HUES6 (cell line): ENCODE data around the gene MOSPD2.
A peak's percentile ranks its signal among the peaks of the same experiment; 100 is the strongest.

ENCODE experiments used
- H3K27ac ChIP-seq: 2 replicates; pipeline ENCODE4 v1.7.0; 2013; ENCODE audit warnings: low read depth, mild to moderate bottlenecking, low read length, inconsistent platforms
- H3K27me3 ChIP-seq: 2 replicates; pipeline ENCODE4 v1.6.1; 2013; ENCODE audit warnings: low read length; ENCODE audit not compliant: control insufficient read depth, insufficient read depth
- H3K36me3 ChIP-seq: 2 replicates; pipeline ENCODE4 v1.6.1; 2013; ENCODE audit warnings: low read length; ENCODE audit not compliant: control insufficient read depth, insufficient read depth
- H3K4me1 ChIP-seq: 2 replicates; pipeline ENCODE4 v1.6.1; 2013; ENCODE audit warnings: low read length; ENCODE audit not compliant: control insufficient read depth, insufficient read depth
- H3K4me3 ChIP-seq: 2 replicates; pipeline ENCODE4 v1.5.1; 2013; ENCODE audit warnings: low read depth, low read length
- H3K9ac ChIP-seq: one replicate; pipeline ENCODE4 v1.6.1; 2013; ENCODE audit warnings: mild to moderate bottlenecking, low read length
- H3K9me3 ChIP-seq: 2 replicates; pipeline ENCODE4 v1.6.1; 2013; ENCODE audit warnings: low read depth, low read length; ENCODE audit not compliant: control insufficient read depth, insufficient read depth

MOSPD2 gene

DNA sequence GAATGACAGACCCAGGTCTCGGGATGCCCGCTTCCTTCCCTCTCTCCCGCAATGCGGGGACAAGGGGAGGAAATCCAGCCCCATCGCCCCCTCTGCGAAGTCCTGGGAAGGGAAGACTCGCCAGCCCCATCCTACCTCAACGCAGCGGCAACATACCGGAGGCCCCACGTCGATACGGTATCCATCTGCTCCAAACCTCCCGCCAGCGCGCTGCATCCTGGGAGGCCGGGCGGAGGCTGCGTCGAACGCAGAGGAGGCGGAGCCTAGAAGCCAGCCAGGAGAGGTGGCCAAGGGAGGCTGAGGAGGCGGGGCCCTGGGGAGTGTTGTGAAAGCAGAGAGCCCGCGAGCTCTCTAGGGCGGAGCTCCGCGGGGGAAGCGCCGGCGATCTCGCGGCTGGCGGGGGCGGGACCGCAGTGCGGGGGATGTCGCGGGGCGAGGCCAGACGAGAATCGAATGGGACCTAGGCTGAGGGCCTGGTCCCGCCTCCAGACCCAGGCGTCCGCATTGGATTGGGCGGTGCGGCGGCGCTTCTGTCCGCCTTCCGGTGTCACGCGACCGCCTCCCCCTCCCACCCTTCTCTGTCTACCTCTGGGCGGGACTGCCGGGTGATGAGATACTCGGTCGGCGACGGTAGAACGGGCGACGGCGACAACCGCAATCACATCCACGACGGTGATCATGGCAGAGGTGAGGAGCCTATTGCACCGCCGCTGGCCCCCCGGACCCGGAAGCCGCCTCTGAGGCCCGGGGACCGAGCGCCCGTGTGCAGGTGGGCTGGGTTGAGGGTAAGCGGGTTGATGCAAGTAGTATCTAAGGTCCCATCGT is at the start of gene MOSPD2, which contains the start of gene FANCB:
Gene MOSPD2, plus strand, starts transcription at position 571 of the 825 bp plus-strand sequence. Its CDS starts 108 bp downstream, at position 679.
Gene FANCB, minus strand, starts transcription at position 219 of the 825 bp plus-strand sequence. CDS start 7,559 bp downstream, outside the sequence.
- no peaks in the 10 kb centered on the region; the same call in 1 of the 2 replicates for H3K27me3 ChIP-seq
- H3K4me1 ChIP-seq: peaks cover 6% of the 10 kb centered on the region; the same call in 1 of the 2 replicates
- peak within 1 kb of the TSS; percentile 56; the same call in 1 of the 2 replicates for H3K27ac ChIP-seq
- H3K9me3 ChIP-seq: no peaks in the 10 kb centered on the region; the same call in 1 of the 2 replicates
- peak within 1 kb of the TSS; percentile 91 for H3K9ac ChIP-seq
- H3K4me3 ChIP-seq: peak within 1 kb of the TSS; percentile 99
- peaks cover 19% of the 10 kb centered on the region for H3K36me3 ChIP-seq

DNA sequence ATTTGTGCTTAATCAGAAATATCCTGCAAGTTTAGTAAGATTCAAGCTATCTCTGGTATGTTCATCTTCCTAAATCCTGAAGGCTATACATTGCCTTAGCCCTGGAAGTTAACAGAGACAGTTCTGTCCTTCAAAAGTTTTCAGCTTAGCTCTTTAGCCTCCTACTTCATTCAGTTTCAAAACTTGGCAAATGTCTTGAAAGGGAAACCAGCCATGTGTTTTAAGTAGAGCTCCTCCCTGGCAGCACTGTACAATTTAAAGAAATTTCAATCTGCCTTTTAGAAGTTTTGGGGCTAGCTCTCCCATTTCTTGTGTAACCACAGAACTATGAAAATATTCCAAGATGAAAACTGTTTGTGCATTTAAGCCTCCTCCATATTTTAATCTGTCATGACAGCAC is 47.4 kb upstream of the MOSPD2 start:
- no peaks in the 10 kb centered on the region; the same call in 1 of the 2 replicates for H3K27me3 ChIP-seq
- no peak overlapping the region for H3K9ac ChIP-seq
- H3K27ac ChIP-seq: no peak overlapping the region
- H3K9me3 ChIP-seq: peaks cover 6% of the 10 kb centered on the region; the same call in 1 of the 2 replicates
- no peak overlapping the region for H3K4me3 ChIP-seq
- H3K36me3 ChIP-seq: peaks cover 5% of the 10 kb centered on the region; the same call in 1 of the 2 replicates
- H3K4me1 ChIP-seq: no peaks in the 10 kb centered on the region

DNA sequence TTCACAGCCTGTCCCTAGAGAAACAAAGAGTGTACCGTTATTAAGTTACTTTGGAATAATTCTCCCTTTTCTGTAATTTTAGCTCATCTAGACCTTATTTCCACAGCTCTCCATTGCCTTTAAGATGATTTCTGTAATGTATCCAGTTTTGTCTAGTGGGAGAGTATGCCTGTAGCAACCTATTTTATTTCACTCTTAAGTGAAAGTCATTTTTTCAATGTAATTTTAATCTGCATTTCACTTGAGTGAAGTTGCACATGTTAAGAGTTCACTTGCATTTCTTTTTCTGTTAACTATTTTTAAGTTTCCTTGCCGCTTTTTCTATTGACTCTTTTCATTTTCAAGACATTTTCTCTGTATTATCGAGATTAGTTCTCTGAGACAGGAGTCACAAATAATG is 46.9 kb upstream of the MOSPD2 start:
- H3K27me3 ChIP-seq: no peaks in the 10 kb centered on the region; the same call in 1 of the 2 replicates
- H3K9ac ChIP-seq: no peak overlapping the region
- peaks cover 6% of the 10 kb centered on the region; the same call in 1 of the 2 replicates for H3K9me3 ChIP-seq
- no peaks in the 10 kb centered on the region for H3K4me1 ChIP-seq
- no peak overlapping the region for H3K27ac ChIP-seq
- peaks cover 5% of the 10 kb centered on the region; the same call in 1 of the 2 replicates for H3K36me3 ChIP-seq
- no peak overlapping the region for H3K4me3 ChIP-seq

DNA sequence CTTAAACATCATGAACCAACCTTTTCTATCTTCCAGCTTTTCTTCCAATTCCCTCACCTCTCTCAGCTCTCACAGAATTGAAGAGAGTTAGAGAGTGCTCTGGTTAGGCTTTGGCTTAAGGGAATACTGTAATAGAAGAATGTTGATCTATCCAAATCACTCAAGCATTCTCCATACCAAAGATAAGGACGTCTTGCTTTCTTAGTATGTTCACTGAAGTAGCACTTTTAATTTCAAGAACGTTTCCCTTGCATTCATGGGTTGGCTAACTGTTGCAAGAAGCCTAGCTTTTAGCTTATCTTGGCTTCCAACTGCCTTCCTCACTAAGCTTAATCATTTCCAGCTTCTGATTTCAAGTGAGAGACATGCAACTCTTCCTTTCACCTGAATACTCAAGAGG is 43.6 kb upstream of the MOSPD2 start:
- Histone ChIP-seq H3K36me3 (peaks cover 8% of the 10 kb centered on the region; the same call in 1 of the 2 replicates), H3K27me3 (no peaks in the 10 kb centered on the region; the same call in 1 of the 2 replicates), H3K9ac (no peak overlapping the region), H3K9me3 (peaks cover 6% of the 10 kb centered on the region; the same call in 1 of the 2 replicates), H3K4me3 (no peak overlapping the region), H3K4me1 (0 out of 2 replicates have a peak, but pooled peaks cover 4% of the 10 kb centered on the region), H3K27ac (no peak overlapping the region)

DNA sequence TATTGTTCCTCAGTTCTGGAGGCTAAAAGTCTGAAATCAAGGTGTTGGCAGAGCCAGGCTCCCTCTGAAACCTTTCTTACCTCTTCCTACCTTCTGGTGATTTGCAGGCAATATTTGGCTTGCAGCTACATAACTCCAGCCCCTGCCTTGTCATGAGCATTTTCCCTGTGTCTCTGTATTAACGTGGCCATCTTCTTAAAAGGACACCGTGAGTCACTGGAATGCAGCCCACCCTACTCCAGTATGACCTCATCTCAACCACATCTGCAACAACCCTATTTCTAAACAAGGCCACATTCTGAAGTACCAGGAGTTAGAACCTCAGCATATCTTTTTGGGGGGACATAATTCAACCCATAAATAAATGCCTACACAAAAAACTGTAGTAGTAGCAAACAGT is 41.1 kb upstream of the MOSPD2 start:
- Histone ChIP-seq H3K36me3 (peaks cover 24% of the 10 kb centered on the region), H3K9me3 (peaks cover 6% of the 10 kb centered on the region; the same call in 1 of the 2 replicates), H3K27ac (0 out of 2 replicates have a peak overlapping the region, but pooled peaks have one; percentile 19), H3K27me3 (no peaks in the 10 kb centered on the region; the same call in 1 of the 2 replicates), H3K4me3 (no peak overlapping the region), H3K4me1 (0 out of 2 replicates have a peak, but pooled peaks cover 4% of the 10 kb centered on the region), H3K9ac (no peak overlapping the region)

DNA sequence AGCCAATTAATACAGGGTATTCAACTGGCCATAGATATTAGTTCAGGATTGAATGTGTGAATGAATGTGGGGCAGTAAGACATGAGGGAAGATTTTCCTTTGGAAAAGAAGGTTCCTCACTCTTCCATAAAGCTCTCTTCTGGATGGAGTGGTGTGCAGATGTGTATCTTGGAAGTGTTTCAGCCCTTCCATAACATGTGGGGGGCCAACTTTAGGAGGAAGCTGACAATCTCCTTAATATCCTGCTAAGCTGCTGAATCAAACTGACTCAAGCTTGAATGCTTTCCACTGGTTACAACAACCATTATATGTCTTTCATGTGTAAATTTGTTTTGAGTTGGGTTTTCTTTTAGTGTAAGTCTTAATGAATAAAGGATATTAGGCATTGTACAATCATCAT is 40.6 kb upstream of the MOSPD2 start:
- Histone ChIP-seq H3K4me1 (0 out of 2 replicates have a peak, but pooled peaks cover 4% of the 10 kb centered on the region), H3K27ac (0 out of 2 replicates have a peak overlapping the region, but pooled peaks have one; percentile 19), H3K27me3 (no peaks in the 10 kb centered on the region; the same call in 1 of the 2 replicates), H3K4me3 (no peak overlapping the region), H3K9ac (no peak overlapping the region), H3K36me3 (peaks cover 29% of the 10 kb centered on the region), H3K9me3 (peaks cover 6% of the 10 kb centered on the region; the same call in 1 of the 2 replicates)

DNA sequence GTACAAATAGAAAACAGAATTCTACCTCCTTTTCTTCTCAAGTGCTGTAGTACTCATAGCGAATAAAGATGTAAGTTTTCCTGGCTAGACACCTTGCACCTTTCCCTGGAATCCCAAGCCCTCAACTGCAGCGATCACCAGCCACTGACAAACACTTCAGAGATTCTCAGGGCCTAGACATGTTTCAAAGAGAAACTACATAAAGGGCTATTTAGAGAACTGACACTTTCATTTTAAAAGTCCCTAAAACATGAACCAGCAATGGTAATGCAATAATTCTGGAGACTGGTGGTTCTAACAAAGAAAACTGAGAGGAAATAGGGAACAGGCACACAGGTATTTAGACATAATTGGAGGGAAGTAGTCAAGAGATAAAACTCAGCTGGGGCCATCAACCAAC is 36.1 kb upstream of the MOSPD2 start:
- no peak overlapping the region for H3K27ac ChIP-seq
- no peaks in the 10 kb centered on the region for H3K9me3 ChIP-seq
- no peak overlapping the region for H3K4me3 ChIP-seq
- H3K9ac ChIP-seq: no peak overlapping the region
- H3K27me3 ChIP-seq: no peaks in the 10 kb centered on the region; the same call in 1 of the 2 replicates
- H3K36me3 ChIP-seq: peaks cover 49% of the 10 kb centered on the region
- H3K4me1 ChIP-seq: 0 out of 2 replicates have a peak, but pooled peaks cover 4% of the 10 kb centered on the region

DNA sequence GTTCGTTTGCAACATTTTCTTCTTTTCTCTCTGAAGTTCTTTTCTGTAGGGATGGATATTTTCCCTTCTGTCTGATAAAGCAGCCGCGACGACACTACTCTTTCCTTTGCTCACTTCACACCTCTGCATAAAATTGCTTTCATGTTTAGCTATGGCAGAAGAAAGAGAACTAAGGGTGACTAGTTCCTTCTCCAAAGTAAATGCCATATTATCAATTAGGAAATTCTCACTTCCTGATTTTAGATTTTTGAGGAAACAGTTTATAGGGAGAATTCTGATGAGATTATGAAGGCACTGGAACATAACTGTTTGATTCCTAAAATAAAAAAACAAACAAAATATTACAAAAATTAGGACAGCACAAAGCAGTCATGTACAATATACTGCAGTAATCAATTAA is 29.6 kb upstream of the MOSPD2 start:
- H3K27ac ChIP-seq: no peak overlapping the region
- H3K9me3 ChIP-seq: no peaks in the 10 kb centered on the region
- H3K36me3 ChIP-seq: peaks cover 43% of the 10 kb centered on the region
- no peak overlapping the region for H3K9ac ChIP-seq
- no peaks in the 10 kb centered on the region for H3K27me3 ChIP-seq
- H3K4me1 ChIP-seq: no peaks in the 10 kb centered on the region
- H3K4me3 ChIP-seq: no peak overlapping the region

DNA sequence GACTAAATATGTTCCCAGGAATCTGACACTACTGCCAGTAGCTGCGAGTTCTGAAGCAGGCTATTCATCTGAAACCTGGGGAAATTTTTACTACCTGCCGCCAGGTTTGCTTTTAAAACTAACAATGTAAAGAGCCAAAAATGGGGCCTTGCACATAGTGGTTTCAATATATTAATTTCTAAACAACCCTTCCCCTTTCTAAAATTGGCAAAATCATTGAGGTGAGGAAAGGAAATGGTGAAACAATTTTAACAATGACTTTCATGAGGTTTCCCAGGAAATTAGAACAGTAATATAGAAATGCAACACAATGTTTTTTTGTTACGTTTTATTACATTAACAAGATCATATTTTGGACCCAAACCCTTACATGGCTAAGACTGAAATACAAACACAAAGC is 21.7 kb upstream of the MOSPD2 start:
- H3K9ac ChIP-seq: no peak overlapping the region
- no peak overlapping the region for H3K27ac ChIP-seq
- no peak overlapping the region for H3K4me3 ChIP-seq
- no peaks in the 10 kb centered on the region for H3K9me3 ChIP-seq
- no peaks in the 10 kb centered on the region for H3K4me1 ChIP-seq
- H3K36me3 ChIP-seq: peaks cover 35% of the 10 kb centered on the region
- no peaks in the 10 kb centered on the region for H3K27me3 ChIP-seq

DNA sequence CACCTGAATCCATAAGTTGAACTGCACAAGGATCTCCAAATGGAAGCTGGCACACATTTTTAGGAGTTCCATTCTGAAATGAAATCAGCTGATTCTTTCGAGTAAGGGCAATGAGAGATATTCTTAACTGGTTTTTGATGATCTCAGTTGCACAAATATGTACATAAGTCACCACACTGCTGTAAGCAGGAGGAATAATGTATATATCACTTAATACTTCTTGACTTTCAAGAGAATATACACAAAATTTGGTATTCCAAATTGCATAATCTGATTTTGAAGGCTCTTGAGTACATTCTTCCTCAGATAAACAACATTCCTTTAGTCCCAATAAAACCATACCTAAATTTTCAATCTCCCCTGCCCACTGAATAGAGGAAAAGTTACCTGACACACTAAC is 8.6 kb upstream of the MOSPD2 start:
- peaks cover 11% of the 10 kb centered on the region; the same call in 1 of the 2 replicates for H3K9me3 ChIP-seq
- no peak overlapping the region for H3K27ac ChIP-seq
- H3K4me3 ChIP-seq: no peak overlapping the region
- no peaks in the 10 kb centered on the region; the same call in 1 of the 2 replicates for H3K27me3 ChIP-seq
- peaks cover 46% of the 10 kb centered on the region for H3K36me3 ChIP-seq
- H3K9ac ChIP-seq: no peak overlapping the region
- no peaks in the 10 kb centered on the region for H3K4me1 ChIP-seq

DNA sequence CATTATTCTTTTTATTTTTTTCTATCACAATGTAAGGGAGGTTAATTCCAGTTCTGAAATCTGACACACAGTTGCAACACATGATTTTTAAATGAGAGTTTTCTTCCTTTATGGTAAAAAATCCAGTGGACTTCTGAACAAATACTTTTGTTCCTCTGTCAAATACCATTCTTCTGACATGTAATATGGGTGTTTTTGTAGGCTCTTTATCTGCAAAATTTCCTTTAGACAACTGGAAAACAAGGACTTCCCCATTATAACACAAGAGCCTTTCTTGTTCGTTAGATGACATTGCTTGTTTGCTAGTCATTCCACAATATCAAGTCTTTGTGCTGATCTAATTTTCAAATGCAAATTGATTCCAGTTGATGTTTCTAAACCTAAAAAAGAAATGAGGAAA is 8.0 kb upstream of the MOSPD2 start:
- Histone ChIP-seq H3K27ac (no peak overlapping the region), H3K4me1 (no peaks in the 10 kb centered on the region), H3K36me3 (peaks cover 46% of the 10 kb centered on the region), H3K9me3 (peaks cover 11% of the 10 kb centered on the region; the same call in 1 of the 2 replicates), H3K4me3 (no peak overlapping the region), H3K9ac (no peak overlapping the region), H3K27me3 (no peaks in the 10 kb centered on the region)
